Activated naive CD4-positive, alpha-beta T cell treated with anti-CD3 and anti-CD28 coated beads, Interleukin-2, amount 10 ng/mL, durations not matched to agents 7 days and 5 days (primary cell): ENCODE measurements around the gene ZNF25.
"Not testable (repeated sequence)": the region's sequence is repeated elsewhere in the genome, so short reads cannot be mapped to it uniquely, and the experiment has no call there.

ENCODE experiments used
- CTCF ChIA-PET: fragments of 350-600 bp; sonication (Branson Sonifier 250); formaldehyde crosslinking; loops from one replicate; lab custom pipeline; 2021; ENCODE audit warnings: antibody characterized with exemption; lab: Charles Lee
- DNase-seq: peaks from one replicate; pipeline ENCODE4 v3.0.0-alpha.2; 2020
- H3K27ac Mint-ChIP-seq: one replicate; pipeline ENCODE4 v1.8.0; 2021; ENCODE audit warnings: mild to moderate bottlenecking, moderate library complexity, mixed read lengths
- H3K27me3 Mint-ChIP-seq: one replicate; pipeline ENCODE4 v1.8.0; 2021; ENCODE audit warnings: mild to moderate bottlenecking, mixed read lengths
- H3K36me3 Mint-ChIP-seq: one replicate; pipeline ENCODE4 v1.8.0; 2021; ENCODE audit warnings: mixed read lengths
- H3K4me1 Mint-ChIP-seq: one replicate; pipeline ENCODE4 v1.8.0; 2021; ENCODE audit warnings: mixed read lengths
- H3K4me3 Mint-ChIP-seq: one replicate; pipeline ENCODE4 v1.8.0; 2021; ENCODE audit warnings: mild to moderate bottlenecking, moderate library complexity, mixed read lengths
- H3K9me3 Mint-ChIP-seq: one replicate; pipeline ENCODE4 v1.8.0; 2021; ENCODE audit warnings: mixed read lengths

Gene ZNF25

DNA sequence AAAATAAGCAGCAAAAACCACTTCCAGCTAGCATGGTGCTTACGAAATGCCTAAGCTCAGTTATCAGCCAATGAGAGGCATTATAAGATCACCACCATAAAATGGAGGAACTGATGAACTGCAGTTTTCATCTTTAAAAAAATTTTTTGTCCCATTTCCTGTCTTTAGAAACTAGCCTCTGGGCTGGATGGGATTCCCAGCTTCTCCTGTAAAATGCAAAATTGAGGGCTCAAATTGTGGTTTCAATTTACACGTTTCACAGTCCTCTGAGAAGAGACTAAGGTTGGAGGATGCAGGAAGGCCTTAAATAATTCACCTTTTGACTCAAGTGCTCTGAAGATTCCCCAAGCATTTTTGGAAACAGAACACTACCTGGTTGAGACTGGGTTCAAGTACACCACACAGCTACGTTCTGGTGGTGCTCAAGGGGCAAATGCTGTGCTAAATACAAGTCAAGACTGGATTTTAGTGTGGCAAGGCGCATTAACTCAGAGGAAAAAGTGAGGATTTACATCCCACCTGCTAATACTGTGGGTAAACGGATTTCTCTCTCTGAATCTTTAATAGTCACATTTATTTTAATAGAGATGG lies 951 bp downstream of the ZNF25 start:
- CTCF ChIA-PET: interaction anchor here (1.1 to 1.4 kb wide), 2 partner anchors 10 to 29 kb away, joined by 3 to 5 read pairs; no protein-coding TSS in a partner anchor
- Mint-ChIP-seq H3K36me3 (peaks cover 3% of the 10 kb centered on the region), H3K9me3 (peaks cover 8% of the 10 kb centered on the region), H3K4me3 (peak overlapping the region; percentile 88), H3K4me1 (peaks cover 26% of the 10 kb centered on the region), H3K27ac (peak overlapping the region; percentile 96), H3K27me3 (no peaks in the 10 kb centered on the region)
- no peak for DNase-seq

GRCh38 chr10:37972396-37972795 lies 4.1 kb downstream of the ZNF25 start:
- H3K4me3 Mint-ChIP-seq: no peak overlapping the region
- CTCF ChIA-PET: no interaction called here
- DNase-seq: no peak
- no peaks in the 10 kb centered on the region for H3K27me3 Mint-ChIP-seq
- peaks cover 26% of the 10 kb centered on the region for H3K4me1 Mint-ChIP-seq
- H3K27ac Mint-ChIP-seq: no peak overlapping the region
- H3K9me3 Mint-ChIP-seq: peaks cover 16% of the 10 kb centered on the region
- peaks cover 21% of the 10 kb centered on the region for H3K36me3 Mint-ChIP-seq

DNA sequence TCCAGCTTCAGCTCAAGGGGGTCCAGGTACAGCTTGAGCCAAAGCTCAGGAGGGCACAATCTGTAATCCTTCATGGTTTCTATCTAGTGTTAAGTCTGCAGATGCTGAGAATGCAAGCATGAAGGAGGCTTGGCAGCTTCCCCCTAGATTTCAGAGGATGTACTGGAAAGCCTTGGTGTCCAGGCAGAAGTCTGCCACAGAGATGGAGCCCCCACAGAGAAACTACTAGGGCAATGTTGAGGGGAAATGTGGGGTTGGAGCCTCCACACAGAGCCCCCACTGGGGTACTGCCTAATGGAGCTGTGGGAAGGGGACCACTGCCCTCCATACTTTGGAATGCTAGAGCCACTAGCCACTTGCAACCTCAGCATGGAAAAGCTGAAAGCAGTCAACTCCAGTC lies 11.4 kb downstream of the ZNF25 start:
- Mint-ChIP-seq H3K27ac (no peak overlapping the region), H3K4me3 (no peak overlapping the region), H3K9me3 (peaks cover 38% of the 10 kb centered on the region), H3K4me1 (no peaks in the 10 kb centered on the region), H3K36me3 (peaks cover 31% of the 10 kb centered on the region), H3K27me3 (no peaks in the 10 kb centered on the region)
- CTCF ChIA-PET: interaction anchor here (1.2 kb wide), 1 partner anchor 10 kb away, joined by 5 read pairs; no protein-coding TSS in a partner anchor
- DNase-seq: no peak

GRCh38 chr10:37960591-37961137 lies 15.8 kb downstream of the ZNF25 start:
- H3K36me3 Mint-ChIP-seq: peaks cover 32% of the 10 kb centered on the region
- no peak overlapping the region for H3K27ac Mint-ChIP-seq

GRCh38 chr10:37957841-37958240 lies 18.6 kb downstream of the ZNF25 start:
- peaks cover 47% of the 10 kb centered on the region for H3K36me3 Mint-ChIP-seq
- CTCF ChIA-PET: no interaction called here
- DNase-seq: no peak
- peaks cover 19% of the 10 kb centered on the region for H3K9me3 Mint-ChIP-seq
- no peaks in the 10 kb centered on the region for H3K4me1 Mint-ChIP-seq
- no peaks in the 10 kb centered on the region for H3K27me3 Mint-ChIP-seq
- no peak overlapping the region for H3K27ac Mint-ChIP-seq
- no peak overlapping the region for H3K4me3 Mint-ChIP-seq

More at GRCh38 chr10:37960591-37961137, 15.8 kb downstream of the ZNF25 start:
- Mint-ChIP-seq H3K4me1 (no peaks in the 10 kb centered on the region), H3K4me3 (no peak overlapping the region), H3K27me3 (no peaks in the 10 kb centered on the region), H3K9me3 (peaks cover 19% of the 10 kb centered on the region)
- CTCF ChIA-PET: no interaction called here
- DNase-seq: no peak

DNA sequence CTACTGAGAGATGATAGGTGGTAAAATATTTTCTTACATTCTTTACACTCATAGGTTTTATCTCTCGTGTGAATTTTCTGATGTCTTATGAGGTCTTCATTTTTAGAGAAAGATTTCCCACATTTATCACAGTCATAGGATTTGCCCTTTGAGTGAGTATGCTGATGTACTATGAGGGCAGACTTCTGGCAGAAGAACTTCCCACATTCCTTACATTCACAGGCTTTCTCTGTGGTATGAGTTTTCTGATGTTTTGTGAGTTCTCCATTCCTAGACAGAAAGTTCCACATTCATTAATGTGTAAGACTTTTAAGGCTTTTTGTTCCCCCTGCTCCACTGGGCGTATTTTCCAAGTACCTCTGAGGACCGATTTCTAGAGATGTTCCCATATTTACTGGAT lies 23.5 kb downstream of the ZNF25 start:
- Mint-ChIP-seq H3K4me1 (no peaks in the 10 kb centered on the region), H3K27ac (no peak overlapping the region), H3K36me3 (peaks cover 62% of the 10 kb centered on the region), H3K27me3 (no peaks in the 10 kb centered on the region), H3K9me3 (peaks cover 30% of the 10 kb centered on the region), H3K4me3 (no peak overlapping the region)
- no peak for DNase-seq
- CTCF ChIA-PET: no interaction called here

DNA sequence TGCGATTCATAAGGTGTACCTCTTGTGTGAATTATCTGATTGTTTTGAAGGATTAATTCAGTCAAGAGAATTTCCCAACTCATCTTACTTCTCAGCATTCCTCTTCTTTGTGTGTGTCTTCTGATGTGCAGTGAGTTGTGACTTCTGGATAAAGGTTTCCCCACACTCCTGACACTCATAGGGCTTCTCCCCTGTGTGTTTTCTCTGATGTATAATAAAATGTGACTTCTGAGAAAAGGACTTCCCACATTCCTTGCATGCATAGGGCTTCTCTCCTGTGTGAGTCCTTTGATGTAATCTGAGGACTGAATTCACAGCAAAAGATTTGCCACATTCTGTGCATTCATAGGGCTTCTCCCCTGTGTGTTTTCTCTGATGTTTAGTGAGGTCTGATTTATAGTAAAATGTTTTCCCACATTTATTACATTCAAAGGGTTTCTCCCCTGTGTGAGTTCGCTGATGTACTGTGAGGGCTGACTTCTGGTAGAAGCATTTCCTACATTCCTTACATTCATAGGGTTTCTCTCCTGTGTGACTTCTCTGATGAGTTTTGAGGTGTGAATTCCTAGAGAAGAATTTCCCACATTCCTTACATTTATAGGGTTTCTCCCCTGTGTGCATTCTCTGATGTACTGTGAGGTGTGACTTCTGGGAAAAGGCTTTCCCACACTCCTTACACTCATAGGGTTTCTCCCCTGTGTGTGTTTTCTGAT lies 24.2 kb downstream of the ZNF25 start:
- no peak overlapping the region for H3K4me3 Mint-ChIP-seq
- H3K27ac Mint-ChIP-seq: no peak overlapping the region
- CTCF ChIA-PET: no interaction called here
- DNase-seq: no peak
- peaks cover 56% of the 10 kb centered on the region for H3K36me3 Mint-ChIP-seq
- no peaks in the 10 kb centered on the region for H3K4me1 Mint-ChIP-seq
- H3K9me3 Mint-ChIP-seq: peaks cover 30% of the 10 kb centered on the region
- no peaks in the 10 kb centered on the region for H3K27me3 Mint-ChIP-seq

DNA sequence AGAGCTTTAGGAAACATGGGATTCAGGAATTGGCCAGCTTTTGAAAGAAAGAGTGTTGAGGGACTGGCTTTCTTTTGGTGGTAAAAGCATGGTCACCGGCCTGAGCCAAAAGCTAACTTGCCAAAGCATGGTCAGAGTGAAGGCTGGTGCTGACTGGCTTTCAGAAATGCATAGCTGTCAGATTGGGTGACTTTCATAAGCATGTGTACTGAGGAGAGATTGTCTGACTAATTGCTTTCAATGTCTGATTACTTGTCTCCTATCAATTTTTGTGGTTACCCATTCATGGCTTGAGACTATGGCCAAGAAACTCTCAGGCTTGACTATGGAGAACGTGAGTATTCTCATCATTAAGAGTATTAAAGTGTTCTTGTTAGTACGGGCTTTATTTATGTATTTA lies 28.2 kb downstream of the ZNF25 start:
- Mint-ChIP-seq H3K9me3 (peaks cover 15% of the 10 kb centered on the region), H3K4me3 (no peak overlapping the region), H3K36me3 (peaks cover 23% of the 10 kb centered on the region), H3K27me3 (no peaks in the 10 kb centered on the region), H3K27ac (no peak overlapping the region), H3K4me1 (no peaks in the 10 kb centered on the region)
- no peak for DNase-seq
- CTCF ChIA-PET: no interaction called here

GRCh38 chr10:37947526-37947925 lies 28.9 kb downstream of the ZNF25 start:
- CTCF ChIA-PET: no interaction called here

DNA sequence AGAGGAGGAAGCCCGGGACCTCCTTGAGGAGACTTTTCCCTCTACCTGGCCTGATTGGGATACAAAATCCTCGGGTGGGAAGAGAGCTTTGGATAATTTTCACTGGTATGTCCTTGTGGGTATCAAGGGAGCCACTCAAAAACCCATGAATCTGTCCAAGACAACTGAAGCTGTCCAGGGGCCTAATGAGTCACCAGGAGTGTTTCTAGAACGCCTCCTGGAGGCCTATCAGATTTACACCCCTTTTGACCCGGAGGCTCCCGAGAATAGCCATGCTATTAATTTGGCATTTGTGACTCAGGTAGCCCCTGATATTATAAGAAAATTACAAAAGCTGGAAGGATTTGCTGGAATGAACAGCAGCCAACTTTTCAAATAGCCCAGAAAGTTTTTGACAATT lies 38.6 kb downstream of the ZNF25 start:
- Mint-ChIP-seq H3K27ac (no peak overlapping the region), H3K27me3 (no peaks in the 10 kb centered on the region)

More at GRCh38 chr10:37947526-37947925, 28.9 kb downstream of the ZNF25 start:
- no peak for DNase-seq
- Mint-ChIP-seq H3K27me3 (no peaks in the 10 kb centered on the region), H3K27ac (no peak overlapping the region), H3K4me1 (no peaks in the 10 kb centered on the region), H3K36me3 (peaks cover 16% of the 10 kb centered on the region), H3K9me3 (peaks cover 8% of the 10 kb centered on the region), H3K4me3 (no peak overlapping the region)

DNA sequence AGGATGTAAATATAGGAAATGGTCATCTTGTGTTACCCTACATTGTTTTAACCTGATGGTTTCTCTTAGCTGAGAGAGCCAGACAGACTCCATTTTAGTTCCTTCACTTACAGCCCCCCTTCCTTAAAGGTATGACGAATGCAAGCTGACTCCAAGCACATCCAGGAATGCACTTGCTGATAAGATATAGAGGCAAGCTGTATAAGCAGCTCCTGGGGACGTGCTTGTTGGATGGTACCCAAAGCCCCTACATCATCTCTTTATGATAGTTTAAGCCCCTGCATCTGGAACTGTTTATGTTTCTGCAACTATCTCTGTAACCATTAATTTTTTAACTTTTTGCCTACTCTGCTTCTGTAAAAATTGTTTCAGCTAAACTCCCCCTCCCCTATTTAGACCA lies 41.7 kb downstream of the ZNF25 start:
- no peak overlapping the region for H3K4me3 Mint-ChIP-seq
- H3K27me3 Mint-ChIP-seq: no peaks in the 10 kb centered on the region
- DNase-seq: no peak
- CTCF ChIA-PET: no interaction called here
- no peaks in the 10 kb centered on the region for H3K9me3 Mint-ChIP-seq
- H3K36me3 Mint-ChIP-seq: no peaks in the 10 kb centered on the region
- H3K4me1 Mint-ChIP-seq: no peaks in the 10 kb centered on the region
- H3K27ac Mint-ChIP-seq: no peak overlapping the region

More for the DNA sequence above, 38.6 kb downstream of the ZNF25 start:
- H3K4me3 Mint-ChIP-seq: no peak overlapping the region
- CTCF ChIA-PET: no interaction called here
- H3K9me3 Mint-ChIP-seq: no peaks in the 10 kb centered on the region
- no peak for DNase-seq
- no peaks in the 10 kb centered on the region for H3K36me3 Mint-ChIP-seq
- H3K4me1 Mint-ChIP-seq: no peaks in the 10 kb centered on the region

DNA sequence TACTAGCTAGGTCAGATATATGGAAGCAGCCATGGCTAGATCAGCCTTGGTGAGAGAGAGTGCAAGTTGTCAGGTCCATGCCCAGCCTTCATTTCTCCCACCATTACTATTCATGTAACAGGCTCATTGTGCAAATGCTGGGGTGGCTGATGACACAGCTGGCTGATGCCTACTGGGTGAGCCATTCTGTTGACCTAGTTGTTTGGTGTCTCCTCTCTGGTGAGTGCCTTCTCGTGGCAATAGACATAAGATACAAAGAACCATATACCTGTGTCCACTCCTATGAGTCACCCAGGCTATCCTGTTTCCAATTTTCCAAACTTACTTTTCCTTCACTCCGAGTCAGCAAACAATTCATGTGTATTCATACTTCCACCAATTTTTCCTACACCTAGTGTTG lies 46.0 kb downstream of the ZNF25 start:
- CTCF ChIA-PET: no interaction called here
- no peak for DNase-seq
- H3K4me3 Mint-ChIP-seq: no peak overlapping the region
- H3K4me1 Mint-ChIP-seq: no peaks in the 10 kb centered on the region
- no peak overlapping the region for H3K27ac Mint-ChIP-seq
- H3K9me3 Mint-ChIP-seq: no peaks in the 10 kb centered on the region
- H3K36me3 Mint-ChIP-seq: no peaks in the 10 kb centered on the region
- H3K27me3 Mint-ChIP-seq: no peaks in the 10 kb centered on the region

- H3K36me3 Mint-ChIP-seq, H3K4me3 Mint-ChIP-seq, CTCF ChIA-PET, DNase-seq, H3K27ac Mint-ChIP-seq, H3K27me3 Mint-ChIP-seq, H3K4me1 Mint-ChIP-seq: not testable (repeated sequence)
- H3K9me3 Mint-ChIP-seq: peaks cover 24% of the 10 kb centered on the region
Measured at GRCh38 chr10:37908165-37908564, 68.3 kb downstream of the ZNF25 start.

DNA sequence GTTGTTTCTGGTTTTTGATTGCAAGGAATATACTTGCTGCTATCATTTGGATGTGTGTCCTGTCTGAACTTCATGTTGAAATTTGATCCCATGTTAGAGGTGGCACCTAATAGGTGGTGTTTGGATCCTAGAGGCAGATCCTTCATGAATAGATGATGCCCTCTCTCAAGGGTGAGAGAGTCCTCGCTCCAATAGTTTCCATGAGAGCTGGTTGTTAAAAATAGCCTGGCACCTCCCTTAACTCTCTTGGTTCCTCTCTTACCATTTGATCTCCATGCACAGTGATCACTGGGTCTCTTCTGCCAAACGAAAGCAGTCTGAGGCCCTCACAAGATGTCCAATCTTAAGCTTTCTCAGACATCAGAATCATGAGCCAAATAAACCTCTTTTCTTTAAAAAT lies 70.1 kb downstream of the ZNF25 start:
- Mint-ChIP-seq H3K4me1 (no peaks in the 10 kb centered on the region), H3K27me3 (no peaks in the 10 kb centered on the region), H3K36me3 (no peaks in the 10 kb centered on the region), H3K4me3 (no peak overlapping the region), H3K27ac (no peak overlapping the region), H3K9me3 (peaks cover 23% of the 10 kb centered on the region)
- CTCF ChIA-PET: no interaction called here
- no peak for DNase-seq
